Glomerular visceral epithelial cell (primary cell): ENCODE results near the gene NCAM1.
A peak's percentile ranks its signal among the peaks of the same experiment; 100 is the strongest.

Experiments
- DNase-seq: peaks from one replicate; pipeline ENCODE4 v3.0.0-alpha.2; 2016; ENCODE audit errors: extremely low spot score

Gene NCAM1

DNA sequence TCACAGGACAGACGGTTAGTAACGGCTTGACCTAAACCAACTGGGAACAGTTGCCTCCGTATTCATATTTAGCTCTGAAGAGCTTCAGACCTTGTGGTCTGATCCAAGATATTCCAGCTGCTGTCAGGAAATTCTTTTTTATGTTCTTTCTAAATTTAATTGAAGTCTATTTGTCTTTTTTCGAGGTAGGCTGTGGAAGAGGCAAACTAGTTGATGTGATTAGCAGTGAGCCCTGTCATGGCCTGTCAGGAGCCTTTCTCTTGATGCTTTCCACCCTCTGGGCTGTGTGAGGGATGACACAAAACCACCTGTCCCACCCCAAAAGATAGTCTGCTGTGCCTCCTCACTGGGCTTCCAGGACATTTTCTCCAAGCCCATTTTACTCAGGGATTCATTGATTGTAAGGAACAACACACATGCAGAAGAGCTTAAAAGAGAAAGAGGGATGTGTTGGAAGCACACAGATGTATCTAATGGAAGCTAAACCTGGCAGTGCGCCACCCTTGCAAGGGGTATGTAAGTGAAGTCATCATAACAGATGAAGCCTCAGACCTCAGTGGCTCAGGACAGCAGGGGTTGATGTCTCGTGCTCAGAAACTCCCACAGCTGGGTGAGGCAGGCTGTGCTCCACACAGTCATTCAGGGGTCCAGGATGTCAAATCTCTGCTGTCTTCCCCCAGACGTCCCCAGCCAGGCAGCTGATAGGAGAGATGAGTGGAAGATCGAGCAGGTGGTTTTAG is 170.0 kb downstream of the NCAM1 start:
- peak; percentile 41 for DNase-seq

DNA sequence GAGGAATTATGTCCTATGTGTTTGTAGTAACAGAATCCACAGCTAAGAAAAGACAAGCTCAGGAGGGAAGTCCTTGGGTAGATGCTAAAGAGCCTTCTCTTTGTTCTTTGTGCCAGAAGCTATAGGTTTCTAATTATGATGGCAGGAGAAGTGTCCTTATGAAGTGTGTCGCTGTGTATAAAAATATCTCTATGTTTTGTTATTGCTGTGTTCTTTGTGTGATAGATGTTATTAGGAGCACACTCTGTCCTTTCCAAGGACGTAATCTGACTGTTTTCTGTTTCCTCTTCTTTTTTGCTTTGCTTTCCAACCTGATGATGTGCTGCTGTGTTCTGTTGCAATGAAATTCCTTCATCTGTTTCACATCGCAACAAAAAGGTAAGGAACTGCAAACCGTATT is 171.9 kb downstream of the NCAM1 start:
- no peak for DNase-seq

DNA sequence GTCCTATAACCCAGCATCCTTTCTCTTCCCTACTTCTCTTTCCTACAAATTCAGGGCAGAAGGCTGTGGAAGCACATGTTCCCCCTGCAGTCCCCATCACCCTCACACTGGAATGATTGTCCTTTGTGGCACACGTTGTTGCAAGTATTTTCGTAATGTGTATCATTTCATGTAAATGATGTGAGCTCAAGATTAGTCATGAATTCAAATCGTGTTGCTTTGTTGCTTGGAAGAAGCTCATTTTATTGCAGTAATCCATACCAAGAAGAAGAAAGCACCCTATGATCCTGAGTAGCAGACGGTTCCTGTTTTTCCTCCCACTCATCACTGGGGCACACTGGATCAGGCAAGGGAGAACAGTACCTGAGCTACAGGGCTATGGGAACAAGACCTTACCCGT is 173.4 kb downstream of the NCAM1 start:
- no peak for DNase-seq

DNA sequence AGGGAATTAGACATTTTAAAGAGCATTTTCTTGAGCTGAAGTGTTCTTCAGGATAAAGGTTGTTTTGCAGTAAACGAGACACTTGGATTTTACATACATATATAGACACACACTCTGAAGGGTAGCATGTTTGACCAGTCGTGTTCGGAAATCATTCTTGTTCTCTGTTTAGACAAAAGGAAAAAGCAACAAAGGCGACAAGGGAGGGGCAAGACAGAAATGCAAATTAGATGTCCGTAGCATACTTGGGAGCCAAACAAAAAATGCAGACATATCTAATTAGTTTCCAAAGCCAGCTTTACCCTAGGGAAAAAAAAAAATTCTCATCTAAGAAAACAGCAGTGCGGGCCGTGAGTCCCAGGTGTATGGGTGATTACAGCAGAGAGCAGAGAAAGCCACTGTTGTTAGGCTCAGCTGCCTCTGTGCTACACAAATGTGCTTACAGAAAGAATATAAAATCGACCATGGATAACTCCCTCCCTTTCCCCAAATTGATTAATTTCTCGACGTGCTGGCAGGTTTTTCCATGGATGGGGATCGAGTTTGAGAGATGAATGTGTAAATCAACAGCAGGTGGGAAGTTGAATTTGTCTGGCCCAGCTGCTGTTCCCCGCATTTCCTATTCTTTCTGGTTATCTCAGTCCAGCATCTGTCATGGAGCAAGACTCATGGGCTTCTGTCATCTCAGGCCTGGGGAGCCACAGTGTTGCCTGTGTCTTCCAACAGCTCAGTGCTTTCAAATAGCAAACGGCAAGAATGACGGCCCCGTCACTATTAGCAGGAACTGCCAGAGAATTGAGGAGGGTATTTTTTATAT is 176.7 kb downstream of the NCAM1 start:
- DNase-seq, result no peak

DNA sequence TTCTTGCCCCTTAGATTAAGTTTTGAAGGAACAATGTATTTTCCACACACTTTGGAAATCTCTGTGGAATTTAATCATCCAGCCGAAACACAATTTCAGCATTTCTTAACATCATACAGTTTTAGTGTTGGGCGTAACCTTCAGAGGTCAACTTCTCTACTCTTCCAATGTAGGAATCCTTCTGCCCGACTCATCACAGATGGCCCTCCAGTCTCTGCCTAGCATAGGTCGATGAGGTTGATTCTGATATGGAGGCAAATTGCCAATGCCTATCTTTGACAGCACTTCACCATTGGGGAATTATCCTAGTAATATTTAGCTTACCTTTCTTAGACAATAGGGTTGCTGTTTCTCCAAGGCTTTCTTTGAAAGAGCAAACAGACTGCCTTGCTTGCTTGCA is 177.5 kb downstream of the NCAM1 start:
- DNase-seq, result no peak

DNA sequence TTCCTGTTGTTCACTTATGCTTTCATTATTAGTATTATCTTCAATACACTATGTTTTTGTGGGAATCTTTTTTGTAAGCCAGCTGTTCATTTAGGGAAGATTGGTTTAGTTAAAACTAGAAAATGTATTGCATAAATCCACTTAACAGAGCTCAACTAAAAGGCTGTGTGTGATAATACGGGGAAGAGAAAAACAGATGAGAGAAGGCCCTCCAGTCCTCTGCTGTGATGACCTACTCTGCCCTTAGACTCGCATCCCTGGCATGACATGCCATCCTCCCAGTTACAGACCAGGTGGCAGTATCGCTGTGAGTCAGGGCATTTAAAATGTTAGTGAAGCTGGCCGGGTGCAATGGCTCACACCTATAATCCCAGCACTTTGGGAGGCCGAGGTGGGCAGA is 179.8 kb downstream of the NCAM1 start:
- DNase-seq, result no peak

DNA sequence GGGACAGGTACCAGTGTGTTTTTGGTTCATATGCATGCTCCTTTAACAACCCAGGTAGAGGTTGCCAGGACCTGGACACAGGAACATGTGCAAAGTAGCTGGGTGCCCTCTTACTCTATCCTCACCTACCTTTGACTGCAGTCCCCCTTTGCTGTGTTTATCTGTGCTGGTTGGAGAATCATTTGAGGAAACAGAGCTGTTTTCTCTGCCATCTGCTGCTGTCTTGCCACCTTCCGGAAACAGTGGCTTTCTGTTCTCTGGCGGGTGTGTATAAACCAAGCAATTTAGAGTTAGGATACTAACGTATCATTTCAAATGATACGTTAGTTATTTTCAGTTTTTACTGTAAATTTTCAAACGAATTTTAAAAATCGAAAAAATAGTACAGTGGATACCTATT is 181.3 kb downstream of the NCAM1 start:
- DNase-seq, result no peak

DNA sequence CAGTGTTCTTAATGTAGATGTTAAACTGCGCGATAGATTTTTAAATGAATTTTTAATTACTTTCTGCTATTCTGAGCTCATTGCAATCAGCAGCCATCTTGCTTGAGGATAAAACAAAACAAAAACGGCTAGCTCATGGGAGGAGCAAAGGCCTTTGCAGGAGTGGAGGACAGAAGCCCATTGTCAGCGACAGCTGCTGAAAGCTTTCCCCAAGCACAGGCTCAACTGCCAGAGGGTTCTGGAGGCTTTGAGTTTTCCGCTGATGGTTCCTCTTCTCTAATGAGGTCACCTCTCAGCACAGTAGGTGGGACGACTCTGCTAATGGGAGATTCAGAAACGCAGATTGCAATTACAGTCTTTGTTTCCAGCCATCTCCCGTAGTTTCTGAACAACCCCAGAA is 186.0 kb downstream of the NCAM1 start:
- no peak for DNase-seq

DNA sequence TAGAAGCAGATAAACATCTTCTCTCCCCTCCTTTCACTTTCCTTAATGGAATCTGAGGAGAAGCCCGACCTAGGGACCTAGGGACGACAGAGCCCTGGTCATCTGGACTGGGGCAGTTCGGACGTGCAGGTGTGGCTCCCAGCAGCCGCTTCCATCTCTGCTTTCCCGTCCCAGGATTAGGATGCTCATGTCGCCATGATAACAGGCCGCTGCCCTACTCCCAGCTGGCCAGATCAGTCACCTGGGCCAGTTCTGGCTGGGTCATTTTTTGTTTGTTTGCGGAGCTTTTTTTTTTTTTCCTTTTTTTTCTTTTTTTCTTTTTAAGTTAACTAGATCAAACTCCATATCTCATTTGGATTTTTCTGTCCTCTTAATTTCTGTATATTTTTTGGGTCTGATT is 186.9 kb downstream of the NCAM1 start:
- no peak for DNase-seq

DNA sequence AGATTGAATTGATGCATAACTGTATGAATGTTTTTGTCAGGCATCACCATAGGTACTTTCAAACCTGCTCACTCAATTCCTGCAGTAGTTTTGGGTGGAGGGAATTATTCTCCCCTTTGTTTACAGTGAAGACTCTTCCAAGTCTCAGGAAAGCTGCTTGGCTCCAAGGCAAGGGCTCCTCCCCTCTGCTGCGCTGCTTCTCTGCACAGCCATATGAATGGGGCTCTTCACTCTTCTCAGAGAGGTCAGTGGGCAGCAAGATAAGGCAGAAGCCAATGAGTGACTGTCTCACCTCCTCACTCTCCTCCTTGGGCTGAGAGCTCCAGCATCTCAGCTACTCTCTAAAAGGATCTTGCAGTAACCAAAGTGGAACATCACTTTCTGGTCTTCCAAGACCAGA is 187.4 kb downstream of the NCAM1 start:
- DNase-seq, result no peak

DNA sequence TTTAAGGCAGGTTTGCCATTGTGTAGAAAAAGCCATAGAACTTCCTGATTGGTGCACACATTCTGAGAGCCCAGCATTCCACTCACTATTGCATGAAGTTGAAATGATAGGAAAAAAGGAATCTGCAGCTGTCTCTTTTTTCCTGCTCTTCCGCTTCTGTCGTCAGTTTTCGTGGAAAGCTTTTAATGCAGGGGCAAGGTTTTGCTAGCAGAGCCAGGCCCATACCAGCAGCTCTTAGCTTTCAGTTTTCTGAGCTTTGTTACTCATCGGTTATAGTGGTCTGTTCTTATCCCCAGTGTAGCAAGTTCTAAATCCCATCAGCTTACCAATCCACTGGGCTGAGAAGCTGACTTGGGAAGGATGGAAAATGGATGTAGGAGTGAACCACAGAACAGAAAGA is 190.3 kb downstream of the NCAM1 start:
- DNase-seq, result no peak

DNA sequence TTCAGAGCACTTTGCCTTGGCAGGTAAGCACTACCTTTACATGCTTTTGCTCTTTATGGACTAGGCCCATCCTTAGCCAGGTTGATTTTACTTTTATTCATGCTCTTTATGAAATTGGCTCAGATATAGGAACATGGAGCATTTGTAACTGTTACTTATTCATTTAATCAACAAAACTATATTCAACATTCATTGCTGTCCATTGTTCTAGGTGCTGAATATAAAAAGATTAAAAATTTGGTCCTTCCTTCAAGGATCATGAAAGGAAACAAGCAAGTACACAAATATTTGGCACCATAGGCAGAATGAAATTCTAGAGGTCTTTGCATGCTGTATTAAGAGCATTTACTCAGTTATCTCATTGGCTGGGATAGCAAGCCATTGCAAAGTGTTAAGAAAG is 191.3 kb downstream of the NCAM1 start:
- no peak for DNase-seq

DNA sequence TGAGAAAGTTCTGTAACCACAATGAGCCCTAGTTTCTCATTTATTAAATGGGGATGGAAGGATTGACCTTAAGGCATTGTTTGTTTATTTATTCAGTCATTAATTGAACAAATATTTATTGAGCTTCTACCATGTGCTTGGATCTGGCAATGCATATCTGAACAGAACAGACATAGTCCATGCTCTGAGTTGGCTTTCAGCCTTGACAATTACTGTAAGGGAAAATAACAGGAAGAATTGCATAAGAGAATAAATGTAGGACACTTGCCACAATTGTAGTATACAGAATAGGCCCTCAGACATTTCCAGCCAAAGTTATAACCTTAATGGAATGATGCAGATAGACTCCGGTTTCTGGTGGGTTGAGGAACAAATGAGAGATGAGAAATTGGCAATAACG is 192.6 kb downstream of the NCAM1 start:
- no peak for DNase-seq

DNA sequence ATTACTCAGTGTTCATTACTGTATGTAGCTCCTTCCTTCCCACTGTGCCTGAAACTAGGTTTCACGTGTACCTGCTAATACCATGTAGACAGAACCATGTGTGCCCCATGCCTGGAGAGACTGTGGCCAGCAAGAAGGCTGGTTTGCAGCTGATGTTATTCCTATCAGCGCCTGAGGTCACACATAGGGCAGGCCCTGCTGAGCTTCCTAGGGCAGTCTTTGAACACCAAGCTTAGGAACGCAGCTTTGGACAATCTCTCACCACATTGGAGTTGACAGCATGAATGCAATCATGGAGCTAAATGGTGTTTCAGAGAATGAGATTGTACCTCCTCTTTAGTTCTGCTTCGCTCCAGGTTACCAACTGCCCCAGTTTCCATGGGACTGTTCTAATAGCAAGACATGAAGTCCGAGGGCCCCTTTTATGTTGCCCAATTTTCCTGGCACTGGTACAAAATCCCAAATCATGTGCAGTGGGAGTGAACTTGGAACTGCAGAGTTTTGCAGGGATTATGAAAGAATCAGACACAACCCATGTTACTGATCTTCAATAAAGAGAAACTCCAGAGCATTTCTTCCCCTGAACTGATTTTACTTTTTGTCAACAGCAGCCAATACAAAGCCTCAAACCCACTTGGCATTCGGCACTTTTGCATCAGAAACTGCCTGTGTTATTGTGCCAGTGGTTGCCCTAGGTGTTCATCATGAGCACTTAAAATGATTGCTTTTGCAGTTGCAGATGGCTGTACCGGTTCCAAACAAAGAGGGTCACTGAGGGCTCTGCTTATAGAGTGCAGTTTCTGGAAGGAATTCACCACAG is 199.0 kb downstream of the NCAM1 start:
- no peak for DNase-seq

DNA sequence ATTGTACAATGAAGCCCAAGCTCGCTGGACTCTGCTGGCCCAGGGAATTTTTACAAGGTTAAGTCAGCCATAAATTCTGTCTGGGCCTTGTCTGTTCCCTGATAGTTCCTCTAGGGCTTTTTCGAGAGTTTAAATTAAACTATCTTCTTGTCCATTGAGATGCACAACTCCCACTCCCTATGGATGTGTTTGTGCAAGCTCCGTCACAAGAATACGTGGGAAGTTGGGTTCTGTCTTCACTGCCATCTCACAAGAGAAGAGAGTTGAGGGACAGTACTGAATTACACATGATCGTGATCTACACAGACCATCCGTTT is 199.5 kb downstream of the NCAM1 start:
- DNase-seq, result no peak

DNA sequence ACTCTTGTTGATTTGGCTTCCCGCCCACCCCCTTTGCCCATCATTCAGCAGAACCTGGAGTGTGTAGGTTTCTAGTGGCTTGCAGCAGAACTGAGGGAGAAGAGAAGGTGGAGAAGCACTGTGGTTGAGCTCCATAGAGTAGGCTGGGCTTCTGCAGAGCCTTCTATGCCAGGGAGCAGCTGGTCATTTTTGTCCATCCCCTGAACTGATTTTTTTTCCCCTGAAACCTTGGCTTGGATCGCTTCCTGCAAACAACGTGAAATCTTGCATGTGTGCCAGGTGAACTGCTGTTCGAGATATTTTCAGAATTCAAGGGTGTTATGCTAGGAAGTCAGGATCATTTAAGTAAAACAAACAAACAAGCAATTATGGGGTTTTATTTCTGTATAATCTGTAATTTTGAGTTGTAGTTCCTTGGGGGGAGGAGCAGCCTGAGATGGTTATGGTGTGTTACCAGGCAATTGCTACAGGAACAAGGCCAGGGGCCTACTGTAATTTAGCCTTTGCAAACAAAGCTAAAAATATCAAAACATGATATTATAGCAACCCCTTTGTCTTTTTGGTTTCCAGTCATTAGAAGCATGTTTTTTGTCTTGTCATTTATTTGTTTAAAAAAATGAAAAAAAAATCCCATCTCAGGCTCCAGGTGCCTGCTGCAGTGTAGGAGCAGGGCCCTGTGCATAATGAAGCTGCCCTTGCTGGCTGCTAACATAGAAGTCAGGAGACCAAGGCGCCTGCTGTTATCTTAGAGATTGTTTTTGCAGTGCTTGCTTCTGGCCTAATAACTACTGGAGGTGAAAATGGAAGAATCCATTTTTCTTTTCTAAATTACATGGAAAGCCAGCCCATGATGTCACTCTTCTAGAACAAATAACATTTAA is 200.7 kb downstream of the NCAM1 start:
- DNase-seq, result no peak

DNA sequence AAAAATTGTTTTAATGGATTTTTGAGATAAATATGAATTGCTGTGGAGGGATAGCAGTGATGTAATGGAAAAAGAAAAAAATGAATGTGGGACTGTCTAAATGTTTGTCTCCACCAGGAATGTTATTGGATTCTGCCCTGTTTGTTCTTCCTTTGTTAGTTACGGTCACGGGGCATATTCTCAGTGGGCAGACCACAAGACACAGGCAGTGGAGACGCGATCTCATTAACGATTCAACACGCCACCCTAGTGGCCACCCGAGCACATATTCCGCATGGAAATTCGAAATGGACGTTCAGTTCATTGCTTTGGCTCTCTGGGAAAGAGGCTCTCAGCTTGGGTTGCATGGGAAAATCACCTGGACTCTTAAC is 201.4 kb downstream of the NCAM1 start:
- DNase-seq, result no peak

DNA sequence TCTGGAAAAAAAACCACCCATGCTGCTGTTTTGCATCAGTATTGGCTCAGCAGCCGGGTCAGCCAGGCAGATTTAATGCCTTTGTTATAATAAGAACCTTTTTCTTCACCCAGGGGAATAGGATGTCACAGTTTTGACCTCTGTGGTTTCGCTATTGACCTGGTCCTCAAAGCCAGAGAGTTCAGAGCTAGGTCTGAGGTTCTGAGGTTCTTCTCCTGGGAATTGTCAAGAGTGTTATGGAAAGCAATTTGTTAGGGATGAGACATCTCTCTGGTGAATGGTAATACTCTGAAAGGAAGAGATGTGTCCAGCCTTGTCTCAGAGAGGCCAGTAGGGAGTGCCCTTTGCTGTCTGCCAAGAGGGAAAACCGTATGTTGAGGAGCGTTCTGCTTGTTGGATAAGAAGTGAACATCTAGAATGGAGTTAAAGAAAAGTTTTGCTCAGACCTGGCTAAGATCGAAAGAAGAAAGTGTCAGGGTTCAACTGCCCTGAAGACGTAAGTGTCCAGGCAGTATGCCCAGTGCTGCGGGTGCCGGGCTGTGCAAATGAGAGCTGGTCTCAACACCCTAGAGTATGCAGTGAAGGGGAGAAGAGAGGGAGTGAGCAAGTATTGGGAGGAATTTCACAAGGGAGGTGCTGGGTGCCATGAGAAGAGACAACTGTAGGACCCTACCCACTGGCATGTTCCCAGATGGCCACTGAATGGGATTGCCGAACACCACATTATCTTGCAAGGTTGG is 202.2 kb downstream of the NCAM1 start:
- no peak for DNase-seq

DNA sequence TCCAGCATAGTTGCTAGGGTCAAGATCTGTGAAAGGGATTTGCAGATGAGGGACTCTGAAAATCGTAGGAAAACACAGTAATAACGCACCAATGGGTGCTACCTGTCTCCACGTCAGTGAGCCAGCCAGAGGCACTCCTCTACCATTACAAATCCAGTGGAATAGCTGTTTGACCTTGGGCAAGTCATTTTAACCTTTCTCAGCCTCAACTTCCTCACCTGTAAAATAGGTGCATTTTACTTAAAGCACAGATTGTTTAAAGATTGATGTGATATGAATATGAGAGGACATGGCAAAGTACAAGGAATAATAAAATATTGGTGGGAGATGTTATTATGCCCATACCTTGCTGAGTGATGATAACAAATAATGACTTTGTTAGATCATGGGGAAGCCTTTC is 205.1 kb downstream of the NCAM1 start:
- DNase-seq, result no peak

DNA sequence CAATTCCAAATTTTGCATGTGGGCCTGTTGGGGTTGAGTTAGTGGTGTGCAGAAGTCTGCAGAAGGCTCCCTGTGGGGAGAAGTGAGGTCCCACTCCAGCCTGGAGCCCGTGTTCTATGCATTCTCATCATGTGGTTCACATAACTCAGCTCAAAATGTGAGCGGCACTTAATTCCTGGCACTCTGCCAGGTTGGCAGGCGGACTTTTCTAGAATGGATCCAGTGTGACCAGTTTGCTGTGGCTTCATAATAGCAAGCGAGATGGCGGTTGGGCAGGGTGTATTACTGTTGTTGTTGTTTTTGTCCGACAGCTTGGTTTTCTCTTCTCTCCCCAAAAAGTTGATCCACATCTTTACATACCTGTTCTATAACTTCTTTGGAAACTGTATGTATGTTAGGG is 206.4 kb downstream of the NCAM1 start:
- no peak for DNase-seq
